GM21360 (cell line): ENCODE data around the gene GIMAP1.

ENCODE experiments used
- ATAC-seq: cut with Tn5 transposase; IDR thresholded peaks from one replicate; pipeline ENCODE4 v1.9.1; 2021; ENCODE audit warnings: mild to moderate bottlenecking, moderate library complexity; ENCODE audit not compliant: unreplicated experiment

The GIMAP1 gene

DNA sequence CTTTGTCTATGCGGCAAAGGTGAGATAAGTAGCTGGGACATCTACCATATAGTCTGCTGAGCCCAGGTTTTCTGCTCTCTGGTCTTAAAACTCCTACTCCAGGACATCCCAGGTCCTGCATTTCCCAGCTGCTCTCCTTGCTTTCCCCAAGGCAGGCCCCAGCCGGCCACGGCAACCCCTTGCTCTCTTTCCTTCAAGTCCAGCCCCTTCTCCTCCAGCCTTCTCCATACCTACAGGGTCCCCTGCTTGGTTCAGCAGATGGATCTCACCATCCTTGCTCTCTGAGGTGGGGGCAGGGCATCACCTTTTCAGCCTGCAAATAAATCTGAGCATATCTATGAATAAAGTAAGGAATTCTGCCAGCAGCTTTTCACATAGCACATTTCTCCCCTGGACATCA is 29.5 kb downstream of the GIMAP1 start:
- no peak for ATAC-seq

GRCh38 chr7:150746921-150747320 is 30.5 kb downstream of the GIMAP1 start:
- no peak for ATAC-seq

DNA sequence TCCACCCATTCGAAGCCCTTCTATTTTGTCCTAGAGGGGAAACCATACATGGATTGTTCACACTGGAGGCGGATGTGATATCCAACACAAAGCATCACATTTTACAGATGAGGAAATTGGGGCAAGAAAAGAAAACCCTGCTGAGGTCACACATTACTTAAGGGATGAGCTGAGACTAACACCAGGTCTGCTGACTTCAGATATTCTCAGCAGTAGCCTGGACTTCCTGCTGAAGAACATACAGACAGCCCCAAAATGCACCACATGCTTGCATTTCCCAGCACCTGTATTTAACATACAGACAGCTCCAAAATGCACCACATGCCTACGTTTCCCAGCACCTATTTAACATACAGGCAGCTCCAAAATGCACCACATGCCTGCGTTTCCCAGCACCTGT is 32.0 kb downstream of the GIMAP1 start:
- ATAC-seq = no peak

- ATAC-seq = no peak
Observed at GRCh38 chr7:150751702-150752101, 35.3 kb downstream of the GIMAP1 start.

DNA sequence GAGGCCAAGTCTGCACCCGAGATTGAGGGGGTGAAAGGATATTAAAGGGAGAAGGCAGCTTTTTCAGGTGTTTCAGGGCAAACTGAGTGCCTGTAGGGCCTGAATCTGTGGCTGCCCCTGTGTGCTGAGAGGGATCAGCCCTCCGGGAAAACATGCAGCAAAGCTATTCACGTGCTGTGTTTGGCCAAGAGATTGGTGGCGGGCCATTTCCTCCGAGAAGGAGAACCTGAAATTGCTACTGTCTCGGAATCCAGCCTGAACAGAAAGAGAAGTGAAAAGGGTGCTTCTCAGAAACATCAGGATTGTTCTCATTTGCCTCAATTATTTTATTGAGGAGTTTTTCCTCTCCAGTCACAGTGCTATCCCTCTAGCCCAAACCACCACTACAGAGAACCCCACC is 36.8 kb downstream of the GIMAP1 start:
- no peak for ATAC-seq

GRCh38 chr7:150753826-150754603 is 37.6 kb downstream of the GIMAP1 start:
- no peak for ATAC-seq

- ATAC-seq = no peak
Observed at GRCh38 chr7:150754951-150755350, 38.5 kb downstream of the GIMAP1 start.

GRCh38 chr7:150755473-150756099 is 39.2 kb downstream of the GIMAP1 start:
- peak; percentile 43 for ATAC-seq

DNA sequence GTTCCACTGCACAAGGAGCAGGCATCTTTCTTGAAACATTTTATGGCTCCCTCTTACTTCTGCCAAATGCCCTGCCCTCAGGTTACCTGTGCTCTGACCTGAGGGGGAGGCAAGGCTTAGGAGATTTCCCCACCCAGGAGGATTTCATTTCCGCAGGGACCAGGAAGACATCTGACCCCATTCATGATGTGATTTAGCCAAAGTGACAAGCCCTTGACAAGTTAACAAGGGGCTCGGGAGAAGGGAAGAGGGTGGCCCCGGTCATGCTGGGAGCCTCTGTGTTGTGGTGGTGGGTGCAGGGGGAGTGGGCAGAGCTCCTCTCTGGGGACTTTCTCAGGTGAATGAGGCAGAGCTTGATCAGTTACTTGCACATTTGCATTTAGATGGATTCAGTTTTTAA is 39.8 kb downstream of the GIMAP1 start:
- no peak for ATAC-seq

DNA sequence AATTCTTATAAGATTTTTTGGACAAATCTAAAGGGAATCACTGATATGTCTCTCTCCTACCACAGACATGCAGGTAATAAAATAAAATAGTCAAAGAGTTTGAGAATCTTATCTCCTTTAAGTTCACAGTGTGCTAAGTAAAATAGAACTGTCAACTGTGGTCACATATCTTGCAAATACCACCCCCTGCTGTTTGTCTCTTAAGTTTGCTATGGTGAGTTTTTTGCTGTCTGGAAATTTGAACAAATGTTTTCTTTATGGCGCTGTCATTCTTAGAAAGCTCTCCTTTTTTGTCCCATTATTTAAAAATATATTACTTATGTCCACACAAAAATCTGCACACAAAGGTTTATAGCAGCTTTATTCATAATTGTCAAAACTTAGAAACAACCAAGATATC is 40.4 kb downstream of the GIMAP1 start:
- ATAC-seq = no peak

DNA sequence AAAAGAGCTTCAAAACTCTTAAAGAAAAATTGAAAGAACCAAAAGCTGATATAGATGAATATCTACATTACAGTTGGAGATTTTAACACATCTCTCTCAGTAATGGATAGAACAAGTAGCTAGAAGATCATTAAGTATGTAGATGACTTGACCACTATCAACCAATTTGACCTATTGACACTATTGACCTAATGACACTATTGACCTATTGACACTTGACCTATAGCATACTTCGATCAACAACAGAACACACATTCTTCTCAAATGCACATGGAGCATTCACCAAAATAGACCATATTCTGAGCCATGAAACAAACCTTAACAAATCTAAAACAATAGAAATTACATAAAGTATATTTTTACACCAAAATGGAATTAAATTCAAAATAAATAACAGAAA is 43.1 kb downstream of the GIMAP1 start:
- ATAC-seq = no peak

GRCh38 chr7:150766334-150766709 is 49.9 kb downstream of the GIMAP1 start:
- ATAC-seq = no peak

GRCh38 chr7:150769768-150770167 is 53.4 kb downstream of the GIMAP1 start:
- no peak for ATAC-seq
